ENCODE measurements around the gene LHCGR.

LHCGR gene

GRCh38 chr2:48755473-48755872 lies at the start of gene LHCGR:
LHCGR (minus strand) TSS chr2:48755724; CDS start chr2:48755671, 53 bp downstream.
- no peak for DNase-seq (ENCODE audit: low read depth)
- peak within 1 kb of the TSS; percentile 34 for H3K4me3 ChIP-seq (ENCODE audit: low read length)
- no peak for TF ChIP-seq CTCF (conservative IDR thresholded peaks at IDR 0.05; ENCODE audit: low read depth, low read length)

DNA sequence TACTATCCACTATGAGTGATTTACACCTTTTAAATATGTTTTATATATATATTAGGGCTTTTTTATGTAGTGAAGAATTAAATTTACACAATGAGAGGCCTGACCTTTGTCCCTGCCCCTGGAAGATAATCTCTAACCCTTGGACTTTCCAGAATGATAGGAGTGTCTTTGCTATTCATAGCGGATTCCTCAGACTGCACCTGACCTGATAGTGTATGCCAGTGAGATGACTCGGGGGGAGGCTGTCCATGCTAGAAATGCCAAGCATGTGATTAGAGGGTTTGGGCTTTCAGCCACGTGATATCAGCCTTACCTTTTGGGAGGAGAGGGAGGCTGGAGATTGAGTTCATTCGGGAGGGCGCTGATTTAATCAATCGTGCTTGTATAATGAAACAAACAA lies 44.1 kb upstream of the LHCGR start:
- H3K4me3 ChIP-seq (ENCODE audit: low read length) = no peak overlapping the region
- no peak for TF ChIP-seq CTCF (conservative IDR thresholded peaks at IDR 0.05; ENCODE audit: low read depth, low read length)
- DNase-seq (ENCODE audit: low read depth) = no peak

GRCh38 chr2:48795065-48795464 lies 39.5 kb upstream of the LHCGR start:
- no peak overlapping the region for H3K4me3 ChIP-seq (ENCODE audit: low read length)
- TF ChIP-seq CTCF (conservative IDR thresholded peaks at IDR 0.05; ENCODE audit: low read depth, low read length) = no peak
- no peak for DNase-seq (ENCODE audit: low read depth)

GRCh38 chr2:48793671-48794070 lies 38.1 kb upstream of the LHCGR start:
- no peak for DNase-seq (ENCODE audit: low read depth)
- H3K4me3 ChIP-seq (ENCODE audit: low read length) = no peak overlapping the region
- no peak for TF ChIP-seq CTCF (conservative IDR thresholded peaks at IDR 0.05; ENCODE audit: low read depth, low read length)

GRCh38 chr2:48792030-48792429 lies 36.5 kb upstream of the LHCGR start:
- TF ChIP-seq CTCF (conservative IDR thresholded peaks at IDR 0.05; ENCODE audit: low read depth, low read length) = no peak
- DNase-seq (ENCODE audit: low read depth) = no peak

GRCh38 chr2:48790407-48791170 lies 35.1 kb upstream of the LHCGR start:
- no peak overlapping the region for H3K4me3 ChIP-seq (ENCODE audit: low read length)
- TF ChIP-seq CTCF (conservative IDR thresholded peaks at IDR 0.05; ENCODE audit: low read depth, low read length) = no peak
- no peak for DNase-seq (ENCODE audit: low read depth)

More at GRCh38 chr2:48792030-48792429, 36.5 kb upstream of the LHCGR start:
- H3K4me3 ChIP-seq (ENCODE audit: low read length) = no peak overlapping the region

- H3K4me3 ChIP-seq (ENCODE audit: low read length) = no peak overlapping the region
- no peak for DNase-seq (ENCODE audit: low read depth)
- no peak for TF ChIP-seq CTCF (conservative IDR thresholded peaks at IDR 0.05; ENCODE audit: low read depth, low read length)
Measured at GRCh38 chr2:48787580-48787979, 32.1 kb upstream of the LHCGR start.

All from retinal pigment epithelial cell (primary cell).